Measurements from ENCODE around the gene RB1.

DNA sequence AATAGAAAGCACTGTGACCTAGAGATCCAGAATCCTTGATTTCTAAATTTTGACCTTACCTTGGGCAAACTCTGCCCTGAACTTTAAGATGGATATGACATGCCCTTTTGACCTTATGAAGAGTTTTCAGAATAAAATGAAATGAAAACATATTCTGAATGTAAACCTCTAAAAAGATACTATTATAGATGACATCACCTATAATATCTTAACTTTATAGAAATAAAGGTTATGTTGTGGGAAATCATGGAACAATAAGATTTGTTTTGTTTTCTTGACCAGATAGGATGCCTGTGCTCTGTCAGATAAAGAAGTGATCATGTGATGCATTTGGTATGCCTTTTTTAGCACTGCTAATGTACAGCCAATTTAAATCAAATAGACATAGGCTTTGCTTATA lies 122.5 kb downstream of the RB1 start:
- TF ChIP-seq, protein P1, sequence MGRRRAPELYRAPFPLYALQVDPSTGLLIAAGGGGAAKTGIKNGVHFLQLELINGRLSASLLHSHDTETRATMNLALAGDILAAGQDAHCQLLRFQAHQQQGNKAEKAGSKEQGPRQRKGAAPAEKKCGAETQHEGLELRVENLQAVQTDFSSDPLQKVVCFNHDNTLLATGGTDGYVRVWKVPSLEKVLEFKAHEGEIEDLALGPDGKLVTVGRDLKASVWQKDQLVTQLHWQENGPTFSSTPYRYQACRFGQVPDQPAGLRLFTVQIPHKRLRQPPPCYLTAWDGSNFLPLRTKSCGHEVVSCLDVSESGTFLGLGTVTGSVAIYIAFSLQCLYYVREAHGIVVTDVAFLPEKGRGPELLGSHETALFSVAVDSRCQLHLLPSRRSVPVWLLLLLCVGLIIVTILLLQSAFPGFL (CRISPR knock-in tag; IDR thresholded peaks at IDR 0.05) = no peak
- TF ChIP-seq, protein P2, sequence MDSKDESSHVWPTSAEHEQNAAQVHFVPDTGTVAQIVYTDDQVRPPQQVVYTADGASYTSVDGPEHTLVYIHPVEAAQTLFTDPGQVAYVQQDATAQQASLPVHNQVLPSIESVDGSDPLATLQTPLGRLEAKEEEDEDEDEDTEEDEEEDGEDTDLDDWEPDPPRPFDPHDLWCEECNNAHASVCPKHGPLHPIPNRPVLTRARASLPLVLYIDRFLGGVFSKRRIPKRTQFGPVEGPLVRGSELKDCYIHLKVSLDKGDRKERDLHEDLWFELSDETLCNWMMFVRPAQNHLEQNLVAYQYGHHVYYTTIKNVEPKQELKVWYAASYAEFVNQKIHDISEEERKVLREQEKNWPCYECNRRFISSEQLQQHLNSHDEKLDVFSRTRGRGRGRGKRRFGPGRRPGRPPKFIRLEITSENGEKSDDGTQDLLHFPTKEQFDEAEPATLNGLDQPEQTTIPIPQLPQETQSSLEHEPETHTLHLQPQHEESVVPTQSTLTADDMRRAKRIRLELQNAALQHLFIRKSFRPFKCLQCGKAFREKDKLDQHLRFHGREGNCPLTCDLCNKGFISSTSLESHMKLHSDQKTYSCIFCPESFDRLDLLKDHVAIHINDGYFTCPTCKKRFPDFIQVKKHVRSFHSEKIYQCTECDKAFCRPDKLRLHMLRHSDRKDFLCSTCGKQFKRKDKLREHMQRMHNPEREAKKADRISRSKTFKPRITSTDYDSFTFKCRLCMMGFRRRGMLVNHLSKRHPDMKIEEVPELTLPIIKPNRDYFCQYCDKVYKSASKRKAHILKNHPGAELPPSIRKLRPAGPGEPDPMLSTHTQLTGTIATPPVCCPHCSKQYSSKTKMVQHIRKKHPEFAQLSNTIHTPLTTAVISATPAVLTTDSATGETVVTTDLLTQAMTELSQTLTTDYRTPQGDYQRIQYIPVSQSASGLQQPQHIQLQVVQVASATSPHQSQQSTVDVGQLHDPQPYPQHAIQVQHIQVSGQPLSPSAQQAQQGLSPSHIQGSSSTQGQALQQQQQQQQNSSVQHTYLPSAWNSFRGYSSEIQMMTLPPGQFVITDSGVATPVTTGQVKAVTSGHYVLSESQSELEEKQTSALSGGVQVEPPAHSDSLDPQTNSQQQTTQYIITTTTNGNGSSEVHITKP (IDR thresholded peaks at IDR 0.05; ENCODE audit: partially characterized antibody) = no peak
- TF ChIP-seq DIDO1 (tag; IDR thresholded peaks at IDR 0.05; ENCODE audit: low read depth) = no peak
- TF ChIP-seq, protein P3, sequence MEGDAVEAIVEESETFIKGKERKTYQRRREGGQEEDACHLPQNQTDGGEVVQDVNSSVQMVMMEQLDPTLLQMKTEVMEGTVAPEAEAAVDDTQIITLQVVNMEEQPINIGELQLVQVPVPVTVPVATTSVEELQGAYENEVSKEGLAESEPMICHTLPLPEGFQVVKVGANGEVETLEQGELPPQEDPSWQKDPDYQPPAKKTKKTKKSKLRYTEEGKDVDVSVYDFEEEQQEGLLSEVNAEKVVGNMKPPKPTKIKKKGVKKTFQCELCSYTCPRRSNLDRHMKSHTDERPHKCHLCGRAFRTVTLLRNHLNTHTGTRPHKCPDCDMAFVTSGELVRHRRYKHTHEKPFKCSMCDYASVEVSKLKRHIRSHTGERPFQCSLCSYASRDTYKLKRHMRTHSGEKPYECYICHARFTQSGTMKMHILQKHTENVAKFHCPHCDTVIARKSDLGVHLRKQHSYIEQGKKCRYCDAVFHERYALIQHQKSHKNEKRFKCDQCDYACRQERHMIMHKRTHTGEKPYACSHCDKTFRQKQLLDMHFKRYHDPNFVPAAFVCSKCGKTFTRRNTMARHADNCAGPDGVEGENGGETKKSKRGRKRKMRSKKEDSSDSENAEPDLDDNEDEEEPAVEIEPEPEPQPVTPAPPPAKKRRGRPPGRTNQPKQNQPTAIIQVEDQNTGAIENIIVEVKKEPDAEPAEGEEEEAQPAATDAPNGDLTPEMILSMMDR (IDR thresholded peaks at IDR 0.05 in 2 of 3, conservative IDR thresholded peaks at IDR 0.05 in 1 of 3; ENCODE audit: insufficient read depth in 2 of 3, low read depth in 1 of 3, low read length in 3 of 3) = no peak

Data from K562 (cell line).